Activated T-cell treated with anti-CD3 and anti-CD28 coated beads, Interleukin-2, amount 50 U/mL, for 4 hours (primary cell): ENCODE results near the gene RFX8. TPM values are rescaled to one million over a fixed set of nuclear protein-coding genes. Genes with fewer than 3 reads are reported as not detected.
"Not testable (repeated sequence)": the region's sequence is repeated elsewhere in the genome, so short reads cannot be mapped to it uniquely, and the experiment has no call there.

ENCODE experiments used
- ATAC-seq, 2 donors: fragments of 200-7000 bp; cut with Tn5 transposase; one replicate each; pipeline ENCODE4 v1.10.0; 2021
- DNase-seq: peaks from one replicate; pipeline ENCODE4 v3.0.0-alpha.2; 2020
- H3K27me3 Mint-ChIP-seq: one replicate; pipeline ENCODE4 v1.8.0; 2021; ENCODE audit warnings: low read depth, mixed read lengths
- H3K36me3 Mint-ChIP-seq: one replicate; pipeline ENCODE4 v1.8.0; 2022; ENCODE audit warnings: mixed read lengths; ENCODE audit not compliant: insufficient read depth
- H3K4me1 Mint-ChIP-seq: one replicate; pipeline ENCODE4 v1.8.0; 2021; ENCODE audit warnings: low read depth, mixed read lengths
- H3K4me3 Mint-ChIP-seq: one replicate; pipeline ENCODE4 v1.8.0; 2021; ENCODE audit warnings: mild to moderate bottlenecking, moderate library complexity, mixed read lengths
- H3K9me3 Mint-ChIP-seq: one replicate; pipeline ENCODE4 v1.8.0; 2021; ENCODE audit warnings: mixed read lengths
- total RNA-seq, 3 donors: library from RNA; stranded (reverse); gene quantifications; one replicate each; pipeline ENCODE4 v1.2.1, GENCODE V29; 2021

Gene RFX8
- total RNA-seq, 3 donors from 2014 or later = not detected

DNA sequence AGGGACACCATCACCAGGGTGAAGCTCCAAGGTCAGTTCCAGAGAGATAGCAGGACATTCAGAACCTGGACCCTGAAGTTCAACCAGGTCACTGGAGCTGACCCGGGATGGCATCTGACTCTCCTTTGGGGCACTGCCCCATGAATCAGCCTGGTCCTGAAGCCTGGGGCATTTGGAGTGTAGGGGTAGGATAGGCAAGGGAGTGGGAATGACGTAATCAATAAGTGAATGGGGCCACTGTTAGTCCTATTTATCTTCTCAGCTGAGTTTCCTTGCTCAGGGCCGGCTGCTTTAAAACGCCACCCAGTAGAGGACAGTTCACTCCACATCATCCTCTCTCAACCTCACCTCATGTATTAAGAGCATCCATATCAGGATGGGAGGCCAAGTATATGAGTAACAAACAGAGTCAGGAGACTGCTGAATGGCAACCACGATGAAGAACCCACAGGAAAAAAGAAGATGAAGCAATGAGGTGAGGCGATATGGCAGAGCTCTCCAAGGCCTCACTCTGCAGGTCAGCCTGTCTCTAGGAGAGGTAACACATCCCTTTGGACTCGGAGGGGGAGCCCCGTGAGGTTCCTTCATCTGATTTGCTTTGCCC is 1.8 kb upstream of the RFX8 start:
- H3K9me3 Mint-ChIP-seq = no peaks in the 10 kb centered on the region
- DNase-seq (no peak), ATAC-seq (no peak)
- no peaks in the 10 kb centered on the region for H3K27me3 Mint-ChIP-seq
- H3K36me3 Mint-ChIP-seq = no peaks in the 10 kb centered on the region
- H3K4me1 Mint-ChIP-seq = peaks cover 16% of the 10 kb centered on the region
- no peak overlapping the region for H3K4me3 Mint-ChIP-seq

DNA sequence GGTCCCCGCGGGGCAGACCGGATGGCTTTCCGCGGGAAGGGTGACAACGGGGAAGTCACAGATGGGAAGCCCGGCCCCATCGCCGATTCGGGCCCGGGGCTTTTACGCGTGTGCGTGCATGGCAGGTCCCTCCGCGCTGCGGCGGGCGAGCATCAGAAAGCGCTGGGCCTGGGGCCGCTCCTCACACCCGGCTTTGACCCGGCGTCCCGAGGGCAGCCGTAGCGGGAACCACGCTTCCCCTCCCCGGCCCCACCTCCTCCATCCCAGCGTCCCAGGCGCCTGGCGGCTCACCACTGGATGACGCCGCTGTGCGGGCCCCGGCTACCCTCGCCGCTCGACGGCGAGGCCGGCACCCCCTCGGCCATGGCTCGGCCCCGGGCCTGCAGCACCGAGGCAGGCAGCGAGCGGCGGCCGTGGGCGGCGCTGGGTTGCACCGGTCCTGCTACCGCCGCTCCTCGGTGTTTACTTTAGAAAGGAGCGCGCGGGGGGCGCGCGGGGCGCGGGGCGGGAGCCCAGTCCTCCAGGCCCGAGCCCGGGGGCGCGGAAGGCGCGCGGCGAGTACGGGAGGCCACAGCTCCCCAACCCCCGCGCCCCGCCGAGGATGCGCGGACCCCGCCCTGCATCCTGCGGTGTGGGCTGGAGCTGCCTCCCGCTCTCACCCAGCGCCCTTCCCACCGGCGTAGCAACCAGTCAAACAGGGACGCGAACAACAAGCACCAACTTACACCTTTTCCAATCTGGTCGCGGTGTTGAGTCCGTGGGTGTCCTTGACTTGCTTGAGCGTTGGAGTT is 806 bp downstream of the RFX8 start:
- no peaks in the 10 kb centered on the region for H3K9me3 Mint-ChIP-seq

DNA sequence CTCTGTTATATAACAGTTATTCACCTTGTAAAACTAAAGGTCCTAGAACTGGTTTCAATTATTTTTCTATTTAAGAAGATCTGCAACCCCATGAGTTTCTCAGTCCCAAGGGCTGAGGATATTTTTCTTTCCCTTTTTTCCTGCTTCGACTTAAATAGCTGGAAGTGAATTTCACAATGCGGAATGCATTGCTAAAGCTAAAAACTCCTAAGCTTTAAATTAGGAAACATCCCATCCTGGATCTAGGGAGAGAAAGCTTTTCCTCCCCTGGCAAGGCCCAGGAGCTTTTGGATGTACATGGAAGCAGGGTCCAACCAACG is 1.4 kb downstream of the RFX8 start:
- DNase-seq = no peak
- peak overlapping the region; percentile 77 for H3K4me3 Mint-ChIP-seq
- no peak for ATAC-seq
- H3K27me3 Mint-ChIP-seq = no peaks in the 10 kb centered on the region
- peaks cover 11% of the 10 kb centered on the region for H3K4me1 Mint-ChIP-seq
- no peaks in the 10 kb centered on the region for H3K36me3 Mint-ChIP-seq
- no peaks in the 10 kb centered on the region for H3K9me3 Mint-ChIP-seq

More for the DNA sequence above, 806 bp downstream of the RFX8 start:
- H3K4me1 Mint-ChIP-seq = peaks cover 11% of the 10 kb centered on the region
- DNase-seq = peak; percentile 14
- peak; percentile 64 to 66 for ATAC-seq
- no peaks in the 10 kb centered on the region for H3K27me3 Mint-ChIP-seq
- H3K36me3 Mint-ChIP-seq = no peaks in the 10 kb centered on the region
- H3K4me3 Mint-ChIP-seq = peak overlapping the region; percentile 80

DNA sequence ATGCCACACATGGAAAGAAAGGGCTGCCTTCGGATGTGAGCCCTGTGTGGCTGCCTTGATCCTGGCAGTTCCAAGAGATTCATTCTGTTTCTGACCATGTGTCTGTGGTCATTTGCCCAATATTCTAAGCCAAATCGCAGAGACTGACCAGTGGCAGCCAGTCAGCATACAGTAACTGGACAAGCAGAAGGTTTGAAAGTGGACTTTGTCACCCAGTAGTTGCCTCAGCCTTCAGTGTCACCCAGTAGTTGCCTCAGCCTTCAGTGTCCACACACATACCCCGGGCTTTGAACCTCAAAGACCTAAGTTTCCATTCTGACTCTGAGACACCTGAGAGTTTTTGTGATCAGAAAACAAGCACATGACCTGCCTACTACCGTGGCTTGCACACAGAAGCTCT is 5.0 kb downstream of the RFX8 start:
- ATAC-seq (no peak), DNase-seq (no peak)
- no peaks in the 10 kb centered on the region for H3K27me3 Mint-ChIP-seq
- H3K4me3 Mint-ChIP-seq = no peak overlapping the region
- H3K4me1 Mint-ChIP-seq = peaks cover 5% of the 10 kb centered on the region
- no peaks in the 10 kb centered on the region for H3K9me3 Mint-ChIP-seq
- H3K36me3 Mint-ChIP-seq = no peaks in the 10 kb centered on the region

DNA sequence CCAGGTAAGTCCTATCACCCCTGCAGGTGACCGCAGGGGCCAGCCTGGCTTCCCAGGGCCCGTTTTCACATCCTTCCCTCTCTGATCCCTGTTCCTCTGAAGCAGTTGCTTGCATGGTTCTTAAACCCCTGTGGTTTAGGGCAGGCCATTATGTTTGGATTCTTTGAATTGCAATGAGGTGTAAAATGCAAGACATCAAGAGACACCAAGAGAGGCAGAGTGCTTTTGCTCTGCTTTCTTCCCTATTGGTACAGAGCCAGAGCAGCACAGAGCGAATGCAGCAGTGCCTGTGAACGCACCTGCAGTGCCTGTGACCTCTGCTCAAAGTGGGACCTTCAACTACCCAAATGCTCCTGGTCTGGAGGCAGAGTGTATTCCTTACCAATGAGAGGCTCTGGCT is 7.6 kb downstream of the RFX8 start:
- no peaks in the 10 kb centered on the region for H3K9me3 Mint-ChIP-seq
- no peaks in the 10 kb centered on the region for H3K36me3 Mint-ChIP-seq
- ATAC-seq (no peak), DNase-seq (no peak)
- H3K4me3 Mint-ChIP-seq = no peak overlapping the region
- H3K27me3 Mint-ChIP-seq = no peaks in the 10 kb centered on the region
- no peaks in the 10 kb centered on the region for H3K4me1 Mint-ChIP-seq

DNA sequence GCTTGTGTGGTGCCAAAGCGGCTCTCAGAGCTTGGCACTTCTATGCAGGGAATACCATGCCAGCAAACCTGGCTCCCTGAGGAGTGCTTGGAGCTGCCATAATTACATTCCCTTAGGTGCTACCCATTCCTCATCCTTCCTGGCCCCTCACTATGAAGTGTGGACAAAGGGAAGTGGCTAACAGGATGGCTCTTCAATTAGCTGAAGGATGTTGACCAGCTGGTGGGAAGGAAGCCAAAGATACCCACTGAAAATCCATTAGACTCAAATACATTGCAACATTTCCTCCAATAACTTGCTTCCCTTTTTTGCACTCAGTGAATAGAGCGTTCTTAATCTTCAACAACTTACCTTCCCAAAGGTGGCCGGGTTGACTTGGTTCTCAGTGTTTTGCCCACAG is 8.5 kb downstream of the RFX8 start:
- H3K9me3 Mint-ChIP-seq = no peaks in the 10 kb centered on the region
- ATAC-seq (no peak), DNase-seq (no peak)
- no peaks in the 10 kb centered on the region for H3K4me1 Mint-ChIP-seq
- no peaks in the 10 kb centered on the region for H3K36me3 Mint-ChIP-seq
- no peaks in the 10 kb centered on the region for H3K27me3 Mint-ChIP-seq
- H3K4me3 Mint-ChIP-seq = no peak overlapping the region

DNA sequence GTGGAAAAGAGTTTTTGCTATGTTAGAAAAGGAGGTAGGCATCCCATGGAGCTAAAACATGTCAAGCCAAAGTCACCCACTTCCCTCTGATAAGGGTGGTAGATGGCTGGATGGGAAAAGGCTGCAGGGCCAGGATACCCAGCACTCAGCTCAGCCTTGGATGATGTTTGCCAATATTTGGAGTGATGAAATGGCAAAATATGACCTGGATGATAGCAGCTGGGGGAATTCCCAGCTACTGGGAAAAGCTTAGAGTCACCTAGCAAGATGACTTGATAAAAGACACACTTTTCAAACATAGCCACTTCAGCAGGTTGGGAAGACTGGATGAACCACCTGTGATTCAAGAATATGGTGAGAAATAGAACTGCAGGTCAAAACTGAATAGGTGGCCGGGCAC is 10.1 kb downstream of the RFX8 start:
- H3K36me3 Mint-ChIP-seq = no peaks in the 10 kb centered on the region
- no peak overlapping the region for H3K4me3 Mint-ChIP-seq
- no peak for ATAC-seq
- no peaks in the 10 kb centered on the region for H3K9me3 Mint-ChIP-seq
- DNase-seq = no peak
- peaks cover 3% of the 10 kb centered on the region for H3K27me3 Mint-ChIP-seq
- no peaks in the 10 kb centered on the region for H3K4me1 Mint-ChIP-seq

DNA sequence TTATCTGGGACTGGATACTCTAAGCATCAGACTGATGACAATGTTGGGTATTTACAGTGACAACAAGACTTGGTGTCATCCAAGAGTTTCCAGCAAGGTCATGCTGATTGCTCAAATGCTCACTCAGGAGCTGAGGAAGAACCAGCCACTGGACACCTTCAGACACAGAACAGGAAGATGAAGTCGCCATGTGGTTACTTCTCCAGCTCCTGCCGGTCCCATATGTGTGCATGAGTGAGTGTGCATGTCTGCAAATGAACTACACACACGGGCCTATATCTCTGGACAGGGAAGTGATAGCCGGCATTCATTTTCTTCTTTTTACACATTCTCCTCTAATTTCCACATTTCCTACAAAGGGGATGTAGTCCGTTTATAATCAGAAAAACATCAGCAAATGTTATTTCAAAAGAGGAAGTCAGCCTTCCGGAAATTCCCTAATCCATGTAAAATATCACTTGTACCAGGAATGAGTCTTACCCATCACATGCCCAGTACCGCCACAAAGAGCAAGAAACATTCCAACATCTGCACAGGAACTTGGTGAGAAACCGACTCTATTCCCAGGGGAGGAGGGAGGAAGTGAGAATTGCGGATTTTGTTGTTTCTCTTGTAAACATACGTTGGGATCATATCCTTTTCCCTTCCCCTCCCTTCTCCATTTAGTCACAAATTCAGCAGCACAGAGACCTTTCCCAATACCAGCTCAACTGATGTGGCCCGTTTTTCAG is 10.8 kb downstream of the RFX8 start:
- Mint-ChIP-seq H3K36me3 (no peaks in the 10 kb centered on the region), H3K4me1 (no peaks in the 10 kb centered on the region), H3K4me3 (no peak overlapping the region), H3K9me3 (no peaks in the 10 kb centered on the region), H3K27me3 (peaks cover 3% of the 10 kb centered on the region)
- ATAC-seq = no peak
- DNase-seq = no peak

DNA sequence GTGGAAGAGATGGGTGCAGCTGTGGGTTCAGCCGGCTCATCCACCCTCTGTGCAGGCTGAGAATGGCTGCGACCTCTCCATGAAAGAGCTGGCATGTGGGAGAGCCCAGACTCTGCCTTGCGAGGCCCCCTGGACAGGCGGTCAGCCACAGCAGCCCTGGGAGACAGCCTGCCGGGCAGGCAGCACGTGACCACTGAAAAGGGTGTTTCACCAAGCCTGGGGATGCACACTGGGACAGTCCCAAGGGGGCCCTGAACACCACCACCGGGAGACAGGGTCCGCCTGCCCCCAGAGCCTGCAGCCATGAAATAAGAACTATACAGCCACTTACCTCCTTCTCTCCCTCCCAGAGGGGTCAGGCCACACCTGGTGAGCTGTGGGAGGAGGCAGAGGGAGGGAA is 11.5 kb downstream of the RFX8 start:
- H3K9me3 Mint-ChIP-seq = no peaks in the 10 kb centered on the region
- no peaks in the 10 kb centered on the region for H3K4me1 Mint-ChIP-seq
- DNase-seq = no peak
- H3K4me3 Mint-ChIP-seq = no peak overlapping the region
- no peaks in the 10 kb centered on the region for H3K36me3 Mint-ChIP-seq
- peaks cover 3% of the 10 kb centered on the region for H3K27me3 Mint-ChIP-seq
- no peak for ATAC-seq

DNA sequence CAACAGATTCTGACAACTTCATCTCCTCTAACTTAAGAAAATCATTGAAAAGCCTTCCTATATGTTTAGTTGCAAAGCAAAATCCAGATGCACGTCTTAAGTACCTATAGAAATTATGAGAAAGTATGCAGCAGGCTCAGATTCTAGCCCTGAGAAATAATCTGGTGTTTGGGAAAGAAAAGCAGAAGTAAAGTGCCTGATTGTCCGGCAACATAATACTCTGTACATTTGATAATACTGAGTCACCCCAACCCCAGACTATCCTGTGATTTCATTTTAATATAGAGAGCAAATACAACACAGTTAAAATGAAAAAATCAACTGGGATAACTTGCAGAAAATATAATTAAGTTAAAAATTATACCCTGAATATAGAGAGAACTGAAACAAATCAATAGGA is 13.5 kb downstream of the RFX8 start:
- Mint-ChIP-seq H3K36me3 (no peaks in the 10 kb centered on the region), H3K9me3 (no peaks in the 10 kb centered on the region), H3K4me1 (no peaks in the 10 kb centered on the region), H3K4me3 (no peak overlapping the region), H3K27me3 (peaks cover 3% of the 10 kb centered on the region)
- ATAC-seq = no peak
- DNase-seq = no peak

DNA sequence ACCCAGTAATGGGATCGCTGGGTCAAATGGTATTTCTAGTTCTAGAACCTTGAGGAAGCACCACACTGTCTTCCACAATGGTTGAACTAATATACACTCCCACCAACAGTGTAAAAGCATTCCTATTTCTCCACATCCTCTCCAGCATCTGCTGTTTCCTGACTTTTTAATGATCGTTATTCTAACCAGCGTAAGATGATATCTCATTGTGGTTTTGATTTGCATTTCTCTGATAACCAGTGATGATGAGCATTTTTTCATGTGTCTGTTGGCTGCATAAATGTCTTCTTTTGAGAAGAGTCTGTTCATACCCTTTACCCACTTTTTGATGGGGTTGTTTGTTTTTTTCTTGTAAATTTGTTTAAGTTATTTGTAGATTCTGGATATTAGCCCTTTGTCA is 20.5 kb downstream of the RFX8 start:
- DNase-seq, H3K4me3 Mint-ChIP-seq, H3K4me1 Mint-ChIP-seq, H3K36me3 Mint-ChIP-seq, ATAC-seq, H3K27me3 Mint-ChIP-seq, H3K9me3 Mint-ChIP-seq: not testable (repeated sequence)

DNA sequence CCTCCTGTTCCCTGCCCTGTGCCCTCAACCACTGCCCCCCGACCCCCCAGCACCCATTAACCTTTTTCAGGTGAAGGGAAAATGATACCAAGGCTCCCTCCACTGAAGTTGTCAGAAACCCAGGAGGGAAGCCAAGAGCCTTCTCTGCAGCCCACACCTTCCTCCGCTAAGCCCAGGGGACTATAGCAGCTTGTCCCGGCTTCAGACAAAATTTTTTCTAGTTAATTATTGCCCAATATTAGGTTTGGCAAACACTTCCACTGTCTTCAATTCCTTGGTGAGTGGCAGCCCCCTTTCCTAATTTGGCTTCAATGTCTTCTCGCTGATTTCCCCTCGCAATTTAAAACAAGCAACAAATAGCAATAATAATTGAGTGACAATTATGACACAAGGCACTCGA is 23.9 kb downstream of the RFX8 start:
- H3K36me3 Mint-ChIP-seq = no peaks in the 10 kb centered on the region
- H3K9me3 Mint-ChIP-seq = no peaks in the 10 kb centered on the region
- peaks cover 7% of the 10 kb centered on the region for H3K4me1 Mint-ChIP-seq
- no peak for ATAC-seq
- no peaks in the 10 kb centered on the region for H3K27me3 Mint-ChIP-seq
- H3K4me3 Mint-ChIP-seq = no peak overlapping the region
- no peak for DNase-seq

DNA sequence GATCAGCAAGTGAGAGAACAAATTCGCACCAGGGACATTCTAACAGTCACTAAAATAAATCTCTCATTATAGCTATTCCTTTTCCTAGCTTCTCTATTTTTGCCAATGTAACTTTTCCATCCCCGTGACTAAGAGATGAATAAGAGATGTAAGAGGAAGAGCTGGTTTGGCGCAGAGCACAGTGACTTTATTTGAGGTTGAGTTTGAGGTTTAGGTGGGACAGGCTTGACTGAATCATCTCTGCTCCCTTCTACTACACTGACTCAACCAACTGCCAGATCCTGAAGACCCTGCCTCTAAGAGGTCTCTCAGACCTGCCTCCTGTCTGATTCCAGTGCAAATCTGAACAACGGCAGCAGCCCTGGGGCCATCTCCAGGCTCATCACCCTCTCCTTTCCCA is 28.0 kb downstream of the RFX8 start:
- H3K4me3 Mint-ChIP-seq = no peak overlapping the region
- peaks cover 9% of the 10 kb centered on the region for H3K9me3 Mint-ChIP-seq
- no peaks in the 10 kb centered on the region for H3K27me3 Mint-ChIP-seq
- no peaks in the 10 kb centered on the region for H3K36me3 Mint-ChIP-seq
- peaks cover 16% of the 10 kb centered on the region for H3K4me1 Mint-ChIP-seq
- DNase-seq = no peak
- peak; percentile 75 to 79 for ATAC-seq

DNA sequence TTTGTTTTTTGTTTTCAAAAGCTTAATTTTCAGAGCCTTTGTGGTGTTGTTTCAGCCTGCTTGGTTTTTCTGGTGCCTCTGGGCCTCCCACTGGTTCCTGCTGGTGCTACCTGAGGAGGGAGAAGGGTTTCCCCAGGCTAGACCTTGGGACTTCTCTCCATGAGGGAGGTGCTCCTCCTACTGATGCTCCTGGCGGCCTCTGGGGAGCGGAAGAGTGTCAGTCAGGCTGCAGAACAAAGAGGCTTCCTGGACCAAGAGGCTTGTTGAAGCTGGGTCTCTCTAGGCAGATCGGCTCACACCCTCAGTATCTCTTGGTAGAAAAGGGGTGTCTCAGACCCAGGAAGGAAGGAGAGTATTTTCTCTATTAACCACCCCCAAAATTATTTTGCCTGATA is 32.2 kb downstream of the RFX8 start:
- Mint-ChIP-seq H3K27me3 (no peaks in the 10 kb centered on the region), H3K4me3 (no peak overlapping the region), H3K36me3 (no peaks in the 10 kb centered on the region), H3K4me1 (peaks cover 19% of the 10 kb centered on the region), H3K9me3 (peaks cover 9% of the 10 kb centered on the region)
- DNase-seq (no peak), ATAC-seq (no peak)
